ENCODE results near the gene ASAP3.

DNA sequence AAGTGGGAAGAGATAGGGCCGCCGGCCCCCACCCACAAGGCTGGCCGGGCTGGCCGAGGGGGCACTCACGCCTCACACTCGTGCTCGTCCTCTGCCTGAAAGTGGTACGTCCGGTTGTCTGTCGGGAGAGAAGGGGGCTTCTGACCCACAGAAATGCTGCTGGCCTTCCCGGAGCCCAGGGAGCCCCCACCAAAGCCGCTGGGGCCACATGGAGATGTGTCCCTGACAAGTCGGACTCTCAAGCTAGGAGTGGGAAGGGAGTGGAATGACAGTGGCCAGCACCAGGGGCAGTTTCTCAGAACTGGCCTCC lies 46.7 kb downstream of the ASAP3 start:
- TF ChIP-seq CTCF (conservative IDR thresholded peaks at IDR 0.05; ENCODE audit: low read depth in 2 of 2) (no peak), POLR2AphosphoS5 (IDR thresholded peaks at IDR 0.05; ENCODE audit: low read depth) (no peak), CREB1 (CRISPR knock-in tag; IDR thresholded peaks at IDR 0.05; ENCODE audit: low read depth) (no peak), EZH2phosphoT487 (IDR thresholded peaks at IDR 0.05; ENCODE audit: unreplicated experiment) (no peak), ETS1 (IDR thresholded peaks at IDR 0.05) (no peak), EZH2 (IDR thresholded peaks at IDR 0.05; ENCODE audit: low read depth, unreplicated experiment) (no peak), STAT1 (IDR thresholded peaks at IDR 0.05; ENCODE audit: unreplicated experiment) (no peak), NANOG (IDR thresholded peaks at IDR 0.05; ENCODE audit: borderline replicate concordance) (no peak), ZNF114 (CRISPR knock-in tag; IDR thresholded peaks at IDR 0.05) (no peak), ZNF331 (CRISPR knock-in tag; IDR thresholded peaks at IDR 0.05; ENCODE audit: low read depth) (no peak), JUNB (IDR thresholded peaks at IDR 0.05; ENCODE audit: unreplicated experiment) (no peak)
- TF ChIP-seq, protein P1, sequence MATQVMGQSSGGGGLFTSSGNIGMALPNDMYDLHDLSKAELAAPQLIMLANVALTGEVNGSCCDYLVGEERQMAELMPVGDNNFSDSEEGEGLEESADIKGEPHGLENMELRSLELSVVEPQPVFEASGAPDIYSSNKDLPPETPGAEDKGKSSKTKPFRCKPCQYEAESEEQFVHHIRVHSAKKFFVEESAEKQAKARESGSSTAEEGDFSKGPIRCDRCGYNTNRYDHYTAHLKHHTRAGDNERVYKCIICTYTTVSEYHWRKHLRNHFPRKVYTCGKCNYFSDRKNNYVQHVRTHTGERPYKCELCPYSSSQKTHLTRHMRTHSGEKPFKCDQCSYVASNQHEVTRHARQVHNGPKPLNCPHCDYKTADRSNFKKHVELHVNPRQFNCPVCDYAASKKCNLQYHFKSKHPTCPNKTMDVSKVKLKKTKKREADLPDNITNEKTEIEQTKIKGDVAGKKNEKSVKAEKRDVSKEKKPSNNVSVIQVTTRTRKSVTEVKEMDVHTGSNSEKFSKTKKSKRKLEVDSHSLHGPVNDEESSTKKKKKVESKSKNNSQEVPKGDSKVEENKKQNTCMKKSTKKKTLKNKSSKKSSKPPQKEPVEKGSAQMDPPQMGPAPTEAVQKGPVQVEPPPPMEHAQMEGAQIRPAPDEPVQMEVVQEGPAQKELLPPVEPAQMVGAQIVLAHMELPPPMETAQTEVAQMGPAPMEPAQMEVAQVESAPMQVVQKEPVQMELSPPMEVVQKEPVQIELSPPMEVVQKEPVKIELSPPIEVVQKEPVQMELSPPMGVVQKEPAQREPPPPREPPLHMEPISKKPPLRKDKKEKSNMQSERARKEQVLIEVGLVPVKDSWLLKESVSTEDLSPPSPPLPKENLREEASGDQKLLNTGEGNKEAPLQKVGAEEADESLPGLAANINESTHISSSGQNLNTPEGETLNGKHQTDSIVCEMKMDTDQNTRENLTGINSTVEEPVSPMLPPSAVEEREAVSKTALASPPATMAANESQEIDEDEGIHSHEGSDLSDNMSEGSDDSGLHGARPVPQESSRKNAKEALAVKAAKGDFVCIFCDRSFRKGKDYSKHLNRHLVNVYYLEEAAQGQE (IDR thresholded peaks at IDR 0.05; ENCODE audit: unreplicated experiment): no peak
